HEK293 (cell line): ENCODE data around the gene FRMD3.

Experiments
- CTCF ChIA-PET: fragments of 350-600 bp; formaldehyde crosslinking; extraction: SDS; loops from one replicate; lab custom pipeline; 2021; ENCODE audit warnings: antibody characterized with exemption; lab: Yijun Ruan, JAX
- POLR2A ChIA-PET: fragments of 300-600 bp; formaldehyde crosslinking; extraction: SDS; loops from one replicate; lab custom pipeline; 2020; ENCODE audit warnings: antibody characterized with exemption, inconsistent platforms; lab: Yijun Ruan, JAX
- H3K27ac ChIP-seq: fragments of 200-500 bp; sonication (Bioruptor generic); 2 replicates; pipeline ENCODE4 v1.5.1; 2014; ENCODE audit warnings: low read depth, low read length, control low read depth, inconsistent platforms; ENCODE audit errors: extremely low read depth
- H3K36me3 ChIP-seq, 2 experiments: fragments of 200-500 bp in 1 of 2; sonication (Bioruptor generic) in 1 of 2; 1 replicate in 1 of 2; 2 replicates in 1 of 2; pipeline ENCODE4 v1.5.1; 2014 to 2017; ENCODE audit warnings: inconsistent platforms in 2 of 2, low read length in 2 of 2; ENCODE audit not compliant: control insufficient read depth in 2 of 2, insufficient read depth in 1 of 2
- H3K4me1 ChIP-seq: fragments of 200-500 bp; sonication (Bioruptor generic); 2 replicates; pipeline ENCODE4 v1.5.1; 2014; ENCODE audit warnings: mild to moderate bottlenecking, low read length, inconsistent platforms; ENCODE audit not compliant: control insufficient read depth, insufficient read depth
- H3K4me3 ChIP-seq: 2 replicates; pipeline ENCODE4 v1.5.1; 2011; ENCODE audit warnings: low read depth, mild to moderate bottlenecking, control low read depth, low read length, moderate library complexity
- H3K9me3 ChIP-seq: fragments of 200-500 bp; sonication (Bioruptor generic); 2 replicates; pipeline ENCODE4 v1.5.1; 2014; ENCODE audit warnings: low read depth, low read length, inconsistent platforms; ENCODE audit not compliant: control insufficient read depth, insufficient read depth
- KLF1 ChIP-seq: fragments of 450-650 bp; formaldehyde crosslinking; IDR thresholded peaks from 2 replicates; pipeline ENCODE4 v1.5.1; 2016; ENCODE audit warnings: missing biosample characterization, missing genetic modification characterization
- OVOL3 ChIP-seq: fragments of 450-650 bp; formaldehyde crosslinking; IDR thresholded peaks from 2 replicates; pipeline ENCODE4 v1.5.1; 2016; ENCODE audit warnings: missing biosample characterization, missing genetic modification characterization
- RBAK ChIP-seq: fragments of 450-650 bp; formaldehyde crosslinking; IDR thresholded peaks from 2 replicates; pipeline ENCODE4 v1.5.1; 2016; ENCODE audit warnings: missing biosample characterization, missing genetic modification characterization
- TRIM28 ChIP-seq: IDR thresholded peaks from 2 replicates; pipeline ENCODE4 v1.6.1; 2011; ENCODE audit warnings: low read length, control low read depth, borderline replicate concordance
- ZBTB1 ChIP-seq: fragments of 450-650 bp; formaldehyde crosslinking; IDR thresholded peaks from 2 replicates; pipeline ENCODE4 v1.5.1; 2016; ENCODE audit warnings: missing biosample characterization, missing genetic modification characterization
- ZBTB20 ChIP-seq: fragments of 450-650 bp; formaldehyde crosslinking; IDR thresholded peaks from 2 replicates; pipeline ENCODE4 v1.5.1; 2016; ENCODE audit warnings: missing biosample characterization, missing genetic modification characterization
- ZFP3 ChIP-seq: fragments of 450-650 bp; formaldehyde crosslinking; IDR thresholded peaks from 2 replicates; pipeline ENCODE4 v1.5.1; 2016; ENCODE audit warnings: low read depth, missing biosample characterization, missing genetic modification characterization
- ZIC2 ChIP-seq: fragments of 450-650 bp; formaldehyde crosslinking; IDR thresholded peaks from 2 replicates; pipeline ENCODE4 v1.5.1; 2016; ENCODE audit warnings: missing biosample characterization, missing genetic modification characterization
- ZNF175 ChIP-seq: fragments of 450-650 bp; formaldehyde crosslinking; IDR thresholded peaks from 2 replicates; pipeline ENCODE4 v1.5.1; 2016; ENCODE audit warnings: missing biosample characterization, missing genetic modification characterization
- ZNF2 ChIP-seq: fragments of 450-650 bp; formaldehyde crosslinking; IDR thresholded peaks from 2 replicates; pipeline ENCODE4 v1.5.1; 2016; ENCODE audit warnings: missing biosample characterization, missing genetic modification characterization
- ZNF24 ChIP-seq: fragments of 450-650 bp; formaldehyde crosslinking; IDR thresholded peaks from 2 replicates; pipeline ENCODE4 v1.5.1; 2016; ENCODE audit warnings: missing biosample characterization, missing genetic modification characterization
- ZNF292 ChIP-seq: fragments of 450-650 bp; formaldehyde crosslinking; IDR thresholded peaks from 2 replicates; pipeline ENCODE4 v1.5.1; 2016; ENCODE audit warnings: low read depth, missing biosample characterization, missing genetic modification characterization, borderline replicate concordance
- ZNF335 ChIP-seq: fragments of 450-650 bp; formaldehyde crosslinking; conservative IDR thresholded peaks from 2 replicates; pipeline ENCODE4 v1.5.1; 2016; ENCODE audit warnings: missing biosample characterization, missing genetic modification characterization
- ZNF341 ChIP-seq: fragments of 450-650 bp; formaldehyde crosslinking; IDR thresholded peaks from 2 replicates; pipeline ENCODE4; 2016; ENCODE audit warnings: low read depth, missing biosample characterization, missing genetic modification characterization
- ZNF394 ChIP-seq: fragments of 450-650 bp; formaldehyde crosslinking; IDR thresholded peaks from 2 replicates; pipeline ENCODE4 v1.5.1; 2016; ENCODE audit warnings: missing biosample characterization, missing genetic modification characterization, mild to moderate bottlenecking, moderate library complexity, borderline replicate concordance
- ZNF416 ChIP-seq: fragments of 450-650 bp; formaldehyde crosslinking; IDR thresholded peaks from 2 replicates; pipeline ENCODE4 v1.5.1; 2016; ENCODE audit warnings: missing biosample characterization, missing genetic modification characterization
- ZNF449 ChIP-seq: fragments of 450-650 bp; formaldehyde crosslinking; IDR thresholded peaks from 2 replicates; pipeline ENCODE4 v1.5.1; 2017; ENCODE audit warnings: missing biosample characterization, mild to moderate bottlenecking, missing genetic modification characterization, moderate library complexity
- ZNF473 ChIP-seq: fragments of 450-650 bp; formaldehyde crosslinking; IDR thresholded peaks from 2 replicates; pipeline ENCODE4 v1.5.1; 2017; ENCODE audit warnings: missing biosample characterization, missing genetic modification characterization
- ZNF48 ChIP-seq: fragments of 450-650 bp; formaldehyde crosslinking; IDR thresholded peaks from 2 replicates; pipeline ENCODE4 v1.5.1; 2016; ENCODE audit warnings: missing biosample characterization, missing genetic modification characterization
- ZNF488 ChIP-seq: fragments of 450-650 bp; formaldehyde crosslinking; IDR thresholded peaks from 2 replicates; pipeline ENCODE4 v1.5.1; 2016; ENCODE audit warnings: missing biosample characterization, missing genetic modification characterization
- ZNF529 ChIP-seq: fragments of 450-650 bp; formaldehyde crosslinking; IDR thresholded peaks from 2 replicates; pipeline ENCODE4 v1.5.1; 2017; ENCODE audit warnings: missing genetic modification characterization, missing biosample characterization; ENCODE audit not compliant: insufficient replicate concordance
- ZNF560 ChIP-seq: fragments of 450-650 bp; formaldehyde crosslinking; IDR thresholded peaks from 2 replicates; pipeline ENCODE4 v1.5.1; 2017; ENCODE audit warnings: missing biosample characterization, missing genetic modification characterization, borderline replicate concordance
- ZNF600 ChIP-seq: fragments of 450-650 bp; formaldehyde crosslinking; IDR thresholded peaks from 2 replicates; pipeline ENCODE4 v1.5.1; 2016; ENCODE audit warnings: missing biosample characterization, missing genetic modification characterization
- ZNF658 ChIP-seq: fragments of 450-650 bp; formaldehyde crosslinking; IDR thresholded peaks from 2 replicates; pipeline ENCODE4; 2016; ENCODE audit warnings: missing biosample characterization, missing genetic modification characterization
- ZNF677 ChIP-seq: fragments of 450-650 bp; IDR thresholded peaks from 2 replicates; pipeline ENCODE4 v1.5.0; 2018; ENCODE audit warnings: missing biosample characterization, mild to moderate bottlenecking, missing genetic modification characterization, moderate library complexity
- ZNF707 ChIP-seq: fragments of 450-650 bp; formaldehyde crosslinking; IDR thresholded peaks from 2 replicates; pipeline ENCODE4 v1.5.1; 2016; ENCODE audit warnings: missing biosample characterization, missing genetic modification characterization
- ZNF843 ChIP-seq: fragments of 450-650 bp; formaldehyde crosslinking; IDR thresholded peaks from 2 replicates; pipeline ENCODE4 v1.5.1; 2016; ENCODE audit warnings: missing biosample characterization, missing genetic modification characterization
- TF ChIP-seq, protein P1 (sequence below): fragments of 450-650 bp; formaldehyde crosslinking; IDR thresholded peaks from 2 replicates; pipeline ENCODE4 v1.5.1; 2017; ENCODE audit warnings: missing biosample characterization, missing genetic modification characterization

The FRMD3 gene

DNA sequence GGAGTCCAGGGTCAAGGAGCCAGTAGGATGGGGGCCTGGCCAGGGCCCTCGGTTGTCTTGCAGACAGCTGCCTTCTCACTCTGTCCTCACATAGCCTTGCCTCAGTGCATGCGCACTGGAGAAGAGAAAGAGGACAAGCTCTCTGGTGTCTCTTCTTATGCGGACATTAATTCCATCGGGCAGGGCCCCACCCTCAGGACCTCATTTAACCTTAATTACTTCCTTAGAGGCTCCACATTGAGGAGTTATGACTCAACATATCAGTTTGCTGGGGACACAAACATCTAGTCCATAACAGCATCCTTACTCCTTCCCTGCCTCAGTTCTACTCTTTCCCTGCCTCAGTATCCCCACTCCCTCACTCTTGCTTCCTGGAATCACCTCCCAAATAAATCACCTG is 78.4 kb downstream of the FRMD3 start:
- ChIA-PET POLR2A (no interaction called here), CTCF (interaction anchor here (1.9 kb wide), 1 partner anchor 125 kb away, joined by 5 read pairs; no protein-coding TSS in a partner anchor)
- H3K36me3 ChIP-seq: no peaks in the 10 kb centered on the region
- TF ChIP-seq ZBTB1 (tag by site-specific recombination) (no peak), ZNF292 (no peak), OVOL3 (no peak), ZNF341 (no peak), ZNF529 (tag by site-specific recombination) (no peak), TRIM28 (no peak), ZNF335 (tag by site-specific recombination) (no peak), ZNF600 (tag by site-specific recombination) (no peak), ZNF488 (tag by site-specific recombination) (no peak), ZNF707 (tag by site-specific recombination) (no peak), ZNF416 (tag by site-specific recombination) (no peak), ZIC2 (no peak), KLF1 (tag by site-specific recombination) (no peak), ZNF658 (no peak)
- TF ChIP-seq, all 188 proteins: peak for 0
- Histone ChIP-seq H3K4me3 (no peak overlapping the region), H3K27ac (no peak overlapping the region), H3K9me3 (no peaks in the 10 kb centered on the region), H3K4me1 (no peaks in the 10 kb centered on the region)

DNA sequence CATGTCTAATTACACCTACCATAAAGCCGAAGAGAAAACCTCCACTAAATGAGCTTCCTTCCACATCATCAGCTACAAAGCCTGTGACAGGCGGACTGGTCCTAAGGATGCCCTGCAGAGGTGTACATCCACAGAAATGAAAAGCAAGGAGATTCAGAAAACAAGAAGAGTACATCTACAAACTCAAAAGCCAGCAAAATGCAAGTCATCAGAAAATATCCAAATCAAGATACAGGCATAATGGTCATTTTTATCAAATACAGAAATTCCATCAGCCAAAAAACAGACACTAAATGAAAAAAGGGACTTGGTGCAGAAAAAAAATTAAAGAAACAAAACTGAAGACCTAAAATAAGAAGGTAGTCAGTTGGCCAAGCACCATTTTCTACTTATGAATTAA is 79.7 kb downstream of the FRMD3 start:
- H3K4me1 ChIP-seq: no peaks in the 10 kb centered on the region
- no peak overlapping the region for H3K4me3 ChIP-seq
- H3K36me3 ChIP-seq: no peaks in the 10 kb centered on the region
- H3K27ac ChIP-seq: no peak overlapping the region
- ChIA-PET POLR2A (no interaction called here), CTCF (interaction anchor here (0.7 kb wide), 1 partner anchor 10 kb away, joined by 3 read pairs; no protein-coding TSS in a partner anchor)
- TF ChIP-seq RBAK (tag by site-specific recombination) (no peak), ZFP3 (tag by site-specific recombination) (no peak), ZNF24 (tag by site-specific recombination) (no peak), ZNF560 (tag by site-specific recombination) (no peak), ZNF449 (tag by site-specific recombination) (no peak), OVOL3 (no peak), ZNF394 (tag by site-specific recombination) (no peak), ZNF48 (no peak), ZNF335 (tag by site-specific recombination) (no peak), ZNF677 (tag by site-specific recombination) (no peak), ZNF2 (tag by site-specific recombination) (no peak), ZNF473 (tag by site-specific recombination) (no peak), ZNF175 (tag by site-specific recombination) (no peak), ZBTB20 (tag by site-specific recombination) (no peak), ZNF843 (tag by site-specific recombination) (no peak)
- TF ChIP-seq, protein P1, sequence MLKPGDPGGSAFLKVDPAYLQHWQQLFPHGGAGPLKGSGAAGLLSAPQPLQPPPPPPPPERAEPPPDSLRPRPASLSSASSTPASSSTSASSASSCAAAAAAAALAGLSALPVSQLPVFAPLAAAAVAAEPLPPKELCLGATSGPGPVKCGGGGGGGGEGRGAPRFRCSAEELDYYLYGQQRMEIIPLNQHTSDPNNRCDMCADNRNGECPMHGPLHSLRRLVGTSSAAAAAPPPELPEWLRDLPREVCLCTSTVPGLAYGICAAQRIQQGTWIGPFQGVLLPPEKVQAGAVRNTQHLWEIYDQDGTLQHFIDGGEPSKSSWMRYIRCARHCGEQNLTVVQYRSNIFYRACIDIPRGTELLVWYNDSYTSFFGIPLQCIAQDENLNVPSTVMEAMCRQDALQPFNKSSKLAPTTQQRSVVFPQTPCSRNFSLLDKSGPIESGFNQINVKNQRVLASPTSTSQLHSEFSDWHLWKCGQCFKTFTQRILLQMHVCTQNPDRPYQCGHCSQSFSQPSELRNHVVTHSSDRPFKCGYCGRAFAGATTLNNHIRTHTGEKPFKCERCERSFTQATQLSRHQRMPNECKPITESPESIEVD (tag by site-specific recombination): no peak
- TF ChIP-seq, all 188 proteins: peak for 0
- H3K9me3 ChIP-seq: no peaks in the 10 kb centered on the region
